Raji (cell line): ENCODE measurements around the gene RUBCN.

Experiments used
- POLR2A ChIP-seq: IDR thresholded peaks from 2 replicates; pipeline ENCODE4 v1.6.1; 2011; ENCODE audit warnings: low read depth, low read length, control low read depth; ENCODE audit not compliant: insufficient read depth

RUBCN gene

DNA sequence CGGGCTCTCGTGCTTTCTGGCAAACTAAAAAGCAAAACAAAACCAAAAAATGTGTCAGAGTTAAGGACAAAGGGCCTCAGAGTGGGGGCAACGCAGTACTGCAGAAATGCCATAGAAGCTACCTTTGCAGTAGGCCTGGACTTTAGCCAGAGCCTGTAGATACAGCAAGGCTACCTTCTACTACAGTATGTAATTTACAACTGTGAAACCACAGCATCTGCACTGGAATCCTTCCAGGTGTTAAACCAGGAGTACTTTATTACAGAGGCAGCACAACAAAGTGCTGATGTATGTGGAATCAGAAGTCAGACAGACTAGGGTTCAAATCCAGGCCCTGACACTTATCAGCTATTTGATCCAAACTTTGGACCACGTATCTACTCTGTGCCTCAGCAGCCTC, 34.9 kb downstream of the RUBCN start:
- no peak for TF ChIP-seq POLR2A

DNA sequence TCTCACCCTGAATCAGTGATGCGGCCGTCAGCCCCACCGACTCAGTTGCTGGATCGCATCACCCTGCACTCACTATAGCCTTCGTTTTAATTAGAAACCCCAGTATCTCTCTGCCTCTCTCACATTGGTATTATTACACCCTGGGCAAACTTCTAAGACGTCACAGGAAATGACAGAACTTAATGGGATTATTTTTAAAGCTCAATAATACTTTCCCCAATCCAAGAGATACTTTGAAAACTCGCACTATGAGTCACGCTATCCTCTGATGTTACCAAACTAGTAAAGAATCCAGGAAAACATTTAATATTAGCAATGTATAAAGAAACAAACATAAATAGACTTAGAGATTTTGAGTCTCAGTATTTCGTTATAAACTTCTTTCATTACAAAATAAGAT, 36.6 kb downstream of the RUBCN start:
- no peak for TF ChIP-seq POLR2A

DNA sequence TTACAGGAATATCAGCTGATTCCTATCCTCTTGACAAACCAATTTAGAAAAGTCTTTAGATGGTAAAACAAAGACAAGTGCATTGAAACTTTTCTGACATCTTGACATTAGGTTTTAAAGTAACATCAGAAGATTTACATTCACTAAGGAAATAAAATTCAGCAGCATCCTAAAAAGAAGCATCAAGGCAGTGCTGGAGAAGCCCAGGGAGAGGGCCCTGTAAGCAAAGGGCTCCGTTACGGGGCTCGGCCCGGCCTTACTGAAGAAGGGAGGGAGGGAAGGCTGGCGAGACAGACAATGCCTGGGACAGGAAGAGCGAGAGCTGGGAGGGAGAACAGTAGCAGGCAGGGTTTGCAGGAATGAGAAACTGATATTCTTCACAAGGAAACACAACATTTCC, 39.3 kb downstream of the RUBCN start:
- no peak for TF ChIP-seq POLR2A

DNA sequence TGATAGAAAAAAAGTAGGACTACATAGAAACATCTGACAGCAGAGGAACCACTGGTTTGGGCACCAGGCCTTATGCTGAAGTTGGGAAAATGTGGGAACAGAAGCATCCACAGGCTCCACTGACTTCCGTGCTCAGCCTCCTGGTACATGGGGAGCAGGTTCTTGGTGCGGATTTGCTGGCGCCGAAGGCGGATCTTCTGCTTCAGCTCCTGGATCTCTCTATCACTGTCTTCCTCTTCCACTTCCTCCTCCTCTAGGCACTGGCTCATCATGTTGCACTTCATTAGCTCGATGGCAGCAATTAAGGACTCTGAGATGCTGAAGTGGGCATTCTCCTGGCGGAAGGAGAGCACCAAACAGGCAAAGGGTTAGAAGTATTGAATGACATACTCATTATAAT, 42.5 kb downstream of the RUBCN start:
- no peak for TF ChIP-seq POLR2A

DNA sequence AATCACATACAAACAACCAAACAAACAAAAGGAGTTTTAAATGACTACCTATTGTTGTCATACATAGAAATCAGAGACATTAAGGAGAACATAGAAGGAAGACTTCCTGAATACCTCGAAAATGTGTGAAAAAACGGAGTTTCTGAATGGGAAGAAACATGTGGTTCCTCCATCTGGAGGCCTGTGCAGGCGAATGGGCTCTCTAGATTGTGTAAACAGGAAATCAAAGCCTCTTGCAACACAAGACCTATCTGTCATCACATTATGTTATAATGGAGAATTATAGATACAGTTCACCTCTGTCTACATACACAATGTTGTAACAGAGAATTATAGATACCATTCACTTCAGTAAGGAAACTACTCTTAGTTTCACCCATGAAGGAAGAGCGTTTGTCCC, 44.1 kb downstream of the RUBCN start:
- no peak for TF ChIP-seq POLR2A

DNA sequence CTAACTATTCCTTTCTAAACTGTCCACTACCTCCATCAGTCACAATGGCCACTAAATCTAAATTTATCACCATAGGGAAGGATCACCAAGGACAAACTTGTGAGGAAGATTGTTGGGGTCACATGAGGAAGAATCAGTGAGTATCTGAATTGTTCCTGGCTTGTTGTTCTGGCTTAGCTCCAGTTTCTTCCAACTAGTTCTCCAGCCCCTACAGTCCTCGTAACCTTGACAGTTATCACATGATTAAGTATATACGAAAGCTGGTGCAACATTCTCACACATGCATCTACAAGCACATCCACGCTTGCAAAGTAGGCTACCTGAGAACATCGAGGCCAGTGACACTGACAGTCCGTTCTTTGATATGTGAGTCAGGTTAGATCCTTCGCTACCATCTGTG, 46.0 kb downstream of the RUBCN start:
- no peak for TF ChIP-seq POLR2A

DNA sequence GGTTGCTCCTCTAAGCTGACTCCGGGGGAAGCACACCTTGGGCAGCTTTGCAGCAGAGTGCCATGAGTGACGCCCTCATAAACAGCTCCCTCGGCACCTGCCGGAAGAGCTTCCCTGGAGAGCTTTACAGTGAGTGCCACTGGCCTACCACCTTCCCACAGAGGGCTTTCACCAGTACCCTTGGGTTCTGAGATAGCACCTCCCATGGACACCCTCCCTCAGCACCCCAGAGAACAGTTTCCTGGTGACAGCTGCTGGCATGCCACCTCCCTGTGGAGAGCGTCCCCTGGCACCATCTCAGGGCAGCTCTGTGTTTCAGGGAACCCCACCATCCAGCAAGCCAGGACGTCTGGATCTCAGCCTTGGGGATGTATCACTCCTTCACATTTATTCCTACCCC, 49.1 kb downstream of the RUBCN start:
- no peak for TF ChIP-seq POLR2A

DNA sequence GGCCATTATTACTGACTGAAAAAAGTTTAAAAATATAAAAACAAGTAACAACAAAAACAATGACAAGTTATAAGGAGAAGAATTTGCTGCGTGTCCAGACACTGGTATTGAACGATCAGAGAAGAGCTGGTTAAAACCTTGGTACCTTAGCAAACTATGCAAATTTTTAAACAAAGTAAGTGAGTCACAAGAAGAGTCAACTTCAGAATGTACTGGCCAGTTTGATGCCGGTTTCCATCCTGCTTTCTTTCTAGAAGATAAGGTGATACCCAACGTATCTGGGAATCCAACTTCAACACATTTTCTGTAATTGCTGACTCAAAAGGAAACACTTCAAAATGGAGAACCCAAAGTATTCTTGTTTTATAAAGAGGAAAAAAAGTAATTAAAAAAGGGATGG, 49.8 kb downstream of the RUBCN start:
- TF ChIP-seq POLR2A = no peak

DNA sequence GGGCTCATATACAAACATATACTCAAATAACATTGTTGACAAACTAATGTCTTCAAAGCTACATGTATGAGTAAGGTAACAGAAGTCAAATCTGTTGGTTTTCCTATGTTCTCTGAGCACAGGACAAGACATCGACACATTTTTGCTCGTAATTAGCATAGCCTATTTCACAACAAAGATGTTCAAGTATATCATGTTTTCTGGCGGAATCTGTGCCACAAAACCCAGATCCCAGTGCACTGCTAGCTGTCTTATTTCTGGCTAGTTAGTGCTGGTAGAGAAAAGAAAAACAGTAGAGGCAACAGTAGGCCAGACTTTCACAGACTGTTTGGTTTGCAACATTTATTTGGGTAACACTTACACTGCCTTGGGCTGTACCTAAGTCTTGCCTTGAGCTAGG, 51.2 kb downstream of the RUBCN start:
- TF ChIP-seq POLR2A = no peak

DNA sequence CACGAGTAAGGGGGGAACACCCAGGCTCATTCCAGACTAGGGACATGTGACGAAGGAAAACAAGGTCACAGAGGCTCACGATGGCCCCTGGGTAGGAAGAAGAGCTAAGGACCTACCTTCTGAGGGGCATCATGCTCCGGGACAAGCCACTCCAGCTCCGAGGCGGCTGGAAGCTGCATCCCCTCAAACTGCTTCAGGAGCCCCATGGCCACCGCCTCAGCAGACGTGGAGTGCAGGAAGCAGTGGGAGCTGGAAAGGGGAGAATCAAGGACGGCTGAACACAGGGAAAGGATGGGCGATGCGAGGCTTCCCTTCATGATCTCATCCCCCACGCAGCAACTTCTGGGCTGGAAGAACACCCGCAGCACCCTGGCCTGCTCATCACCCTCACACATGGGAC, 53.5 kb downstream of the RUBCN start:
- no peak for TF ChIP-seq POLR2A

DNA sequence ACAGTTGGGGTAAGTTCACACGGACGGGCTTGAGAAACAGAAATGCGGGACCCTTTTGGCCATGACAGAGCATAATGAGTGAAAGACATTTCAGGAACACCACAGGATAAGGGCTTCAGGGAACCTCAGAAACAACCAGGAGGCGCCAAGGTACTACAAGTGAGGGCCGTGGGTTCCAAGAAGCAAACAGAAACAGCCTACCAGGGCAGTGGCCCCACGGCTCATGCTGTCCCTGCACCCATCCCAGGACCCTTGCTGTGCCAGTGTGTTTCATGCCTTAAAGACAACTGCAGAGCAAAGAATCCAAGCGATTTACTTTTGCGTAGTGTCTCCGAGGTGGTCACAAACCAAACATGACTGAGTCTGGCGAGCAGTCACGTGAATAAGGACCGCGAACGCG, 54.0 kb downstream of the RUBCN start:
- no peak for TF ChIP-seq POLR2A

DNA sequence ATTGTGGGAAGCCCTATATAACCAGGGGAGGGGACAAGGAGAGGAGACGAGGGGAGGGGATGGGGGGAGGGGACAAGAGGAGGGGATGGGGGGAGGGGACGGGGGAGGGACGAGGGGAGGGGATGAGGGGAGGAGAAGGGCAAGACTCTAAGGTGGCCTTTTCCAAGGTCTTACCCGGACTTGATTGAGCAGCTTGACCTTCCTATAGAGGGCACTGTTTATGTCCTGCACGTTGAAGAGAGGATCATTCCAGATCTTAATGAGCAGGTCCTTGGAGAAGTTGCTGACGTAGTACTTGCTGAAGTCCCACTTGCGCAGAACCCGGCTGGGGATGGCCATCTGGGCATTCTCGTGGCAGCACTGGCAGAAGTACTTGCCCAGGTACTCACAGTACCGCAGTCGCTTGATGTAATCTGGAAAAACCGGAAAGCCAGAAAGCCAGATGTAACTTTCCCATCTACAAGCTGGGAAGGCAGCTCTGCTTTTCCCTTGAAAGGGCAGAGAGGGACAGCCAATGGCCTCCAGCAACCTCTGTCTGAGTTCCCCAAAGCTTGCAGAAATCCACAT, 55.7 kb downstream of the RUBCN start:
- TF ChIP-seq POLR2A = no peak

DNA sequence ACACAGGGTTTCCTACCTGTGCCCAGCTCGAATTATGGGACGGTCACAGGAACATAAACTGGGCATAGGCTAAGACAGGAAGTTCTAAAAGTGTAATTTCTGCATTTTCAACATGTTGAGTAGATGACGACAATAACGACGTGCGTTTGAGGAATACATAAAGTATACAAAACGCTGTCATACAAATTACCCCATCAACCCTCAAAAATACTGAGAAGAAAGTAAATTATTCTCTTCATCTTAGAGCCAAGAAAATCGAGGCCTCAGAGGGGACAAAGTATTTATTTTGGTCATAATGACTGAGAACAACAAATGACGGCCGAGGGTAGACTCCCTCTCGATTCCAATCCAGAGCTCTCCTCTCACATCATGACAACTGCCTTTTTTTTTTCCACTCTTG, 60.8 kb downstream of the RUBCN start:
- no peak for TF ChIP-seq POLR2A

DNA sequence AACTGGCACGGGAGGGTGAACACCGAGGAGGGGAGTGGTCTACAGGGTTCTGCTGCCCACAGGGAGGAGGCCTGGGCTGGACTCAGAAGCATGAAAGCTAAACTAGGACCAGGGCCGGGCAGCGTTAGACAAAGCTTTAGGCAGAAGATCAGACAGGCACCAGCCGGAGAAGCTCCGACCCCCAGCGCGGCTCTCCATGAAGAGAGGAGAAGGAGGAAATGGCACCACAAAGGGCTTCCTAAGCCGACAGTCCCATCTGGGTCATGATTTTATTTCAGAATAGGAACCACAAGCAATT, 61.2 kb downstream of the RUBCN start:
- TF ChIP-seq POLR2A = no peak

DNA sequence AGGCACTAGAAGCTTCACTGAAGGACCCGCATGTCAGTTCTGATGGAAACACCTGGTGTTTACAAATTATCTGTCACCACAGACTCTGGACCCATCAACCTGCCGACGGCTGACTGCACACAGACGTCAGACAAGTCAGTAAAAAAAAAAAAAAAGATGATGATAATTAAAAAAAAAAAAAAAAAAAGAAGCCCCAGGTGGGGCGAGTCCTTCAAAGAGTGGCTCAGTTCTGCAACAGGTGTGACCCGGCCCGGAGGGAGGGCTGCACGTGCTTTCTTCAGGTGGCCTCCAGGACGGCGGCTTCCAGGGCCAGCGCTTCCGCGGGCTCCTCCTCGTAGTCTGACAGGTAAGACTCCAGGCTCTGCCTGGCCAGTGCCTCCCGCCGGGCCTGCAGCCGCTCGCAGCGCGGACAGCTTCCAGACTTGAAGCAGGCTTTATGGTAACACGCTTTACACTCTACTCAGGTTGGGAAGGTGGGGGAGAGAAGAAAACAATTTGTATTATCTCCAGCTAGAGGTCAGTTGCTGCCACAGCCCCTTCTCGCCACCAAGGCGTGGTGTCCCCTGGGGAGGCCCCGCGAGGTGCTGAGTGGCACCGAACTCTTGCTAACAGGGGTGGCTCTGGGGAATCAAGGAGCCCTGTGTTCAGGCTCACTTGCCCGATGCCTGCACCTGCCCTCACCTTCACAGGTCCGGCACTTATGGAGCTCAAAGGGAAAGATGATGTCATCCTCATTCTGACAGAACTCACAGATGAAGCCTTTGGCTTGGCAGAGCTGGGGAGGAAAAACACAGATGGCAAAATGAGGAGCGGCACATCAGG, 61.8 kb downstream of the RUBCN start:
- no peak for TF ChIP-seq POLR2A

DNA sequence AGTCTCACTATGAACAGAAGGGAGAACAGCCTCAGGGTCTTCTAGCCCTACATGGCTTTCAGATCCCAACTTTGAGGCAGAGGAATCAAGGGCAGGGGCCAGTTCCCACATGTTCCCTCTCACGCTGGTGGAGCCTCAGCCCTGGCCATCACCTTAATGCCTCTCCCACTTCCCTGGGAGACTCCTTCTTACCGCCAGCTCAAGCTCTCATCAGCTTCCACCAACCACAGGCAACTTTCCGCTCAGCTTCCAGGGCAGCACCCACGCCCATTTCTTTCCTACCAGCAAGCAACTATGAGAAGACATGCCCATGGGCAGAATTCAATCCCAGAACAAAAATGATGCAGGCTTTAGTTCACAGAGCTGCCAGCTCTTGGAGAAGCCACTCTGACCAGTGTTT, 63.5 kb downstream of the RUBCN start:
- no peak for TF ChIP-seq POLR2A

DNA sequence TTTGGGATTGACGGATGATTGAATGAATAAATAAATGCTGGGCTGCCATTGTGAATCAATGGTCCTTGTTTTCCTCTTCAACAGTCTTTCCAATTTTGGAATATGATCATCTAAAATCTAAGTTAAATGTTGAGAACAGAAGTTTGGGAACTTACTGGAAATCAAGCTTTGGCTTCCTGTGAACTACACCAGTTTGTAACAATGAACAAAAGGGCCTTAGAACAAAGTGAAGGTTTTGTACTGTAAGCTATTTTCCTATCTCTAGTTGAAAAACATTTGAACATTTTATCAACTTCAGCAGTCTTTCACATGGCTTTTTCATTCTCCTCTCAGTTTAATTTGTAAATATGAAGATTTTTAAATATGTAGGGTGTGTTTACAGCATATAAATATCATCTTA, 66.3 kb downstream of the RUBCN start:
- no peak for TF ChIP-seq POLR2A
